GM19043 (cell line): Measurements from ENCODE around the gene FAM219A.
A peak's percentile ranks its signal among the peaks of the same experiment; 100 is the strongest.

ENCODE experiments used
- ATAC-seq: cut with Tn5 transposase; IDR thresholded peaks from one replicate; pipeline ENCODE4 v1.9.1; 2021; ENCODE audit warnings: low read depth; ENCODE audit not compliant: unreplicated experiment

The FAM219A gene

GRCh38 chr9:34405719-34406118 lies 52.7 kb downstream of the FAM219A start:
- no peak for ATAC-seq

- ATAC-seq: no peak
Measured at GRCh38 chr9:34403554-34404380, 54.6 kb downstream of the FAM219A start.

GRCh38 chr9:34400686-34401602 lies 57.4 kb downstream of the FAM219A start:
- ATAC-seq: no peak

- ATAC-seq: no peak
Measured at GRCh38 chr9:34400275-34400674, 58.1 kb downstream of the FAM219A start.

GRCh38 chr9:34399729-34400128 lies 58.6 kb downstream of the FAM219A start:
- ATAC-seq: no peak

GRCh38 chr9:34398875-34399274 lies 59.5 kb downstream of the FAM219A start:
- no peak for ATAC-seq

- ATAC-seq: no peak
Measured at GRCh38 chr9:34396276-34397214, 61.8 kb downstream of the FAM219A start.

GRCh38 chr9:34392511-34392910 lies 65.9 kb downstream of the FAM219A start:
- no peak for ATAC-seq

GRCh38 chr9:34387239-34387638 lies 71.1 kb downstream of the FAM219A start:
- ATAC-seq: no peak

- no peak for ATAC-seq
Measured at GRCh38 chr9:34386656-34387055, 71.7 kb downstream of the FAM219A start.

- ATAC-seq: no peak
Measured at GRCh38 chr9:34385561-34386230, 72.7 kb downstream of the FAM219A start.

- ATAC-seq: no peak
Measured at GRCh38 chr9:34384368-34385165, 73.8 kb downstream of the FAM219A start.

GRCh38 chr9:34383904-34384303 lies 74.5 kb downstream of the FAM219A start:
- ATAC-seq: no peak

- ATAC-seq: no peak
Measured at GRCh38 chr9:34382879-34383278, 75.5 kb downstream of the FAM219A start.

GRCh38 chr9:34382054-34382453 lies 76.3 kb downstream of the FAM219A start:
- no peak for ATAC-seq

- ATAC-seq: no peak
Measured at GRCh38 chr9:34381323-34381722, 77.0 kb downstream of the FAM219A start.

- peak; percentile 35 for ATAC-seq
Measured at GRCh38 chr9:34380511-34381315, 77.7 kb downstream of the FAM219A start.

GRCh38 chr9:34380034-34380510 lies 78.3 kb downstream of the FAM219A start:
- ATAC-seq: no peak
